Measurements from ENCODE around the gene FAM25G.
"Not testable (repeated sequence)": the region's sequence is repeated elsewhere in the genome, so short reads cannot be mapped to it uniquely, and the experiment has no call there.

FAM25G gene

GRCh38 chr10:47462577-47463358, 28.7 kb downstream of the FAM25G start:
- DNase-seq = not testable (repeated sequence)

GRCh38 chr10:47461261-47461687, 30.2 kb downstream of the FAM25G start:
- DNase-seq = peak; percentile 64 to 77 (median 68)

GRCh38 chr10:47458466-47459154, 32.9 kb downstream of the FAM25G start:
- no peak for DNase-seq

- no peak for DNase-seq
Observed at GRCh38 chr10:47457826-47458225, 33.7 kb downstream of the FAM25G start.

- DNase-seq = no peak
Observed at GRCh38 chr10:47457528-47457820, 34.0 kb downstream of the FAM25G start.

- DNase-seq = no peak
Observed at GRCh38 chr10:47456794-47457527, 34.5 kb downstream of the FAM25G start.

GRCh38 chr10:47456079-47456785, 35.3 kb downstream of the FAM25G start:
- DNase-seq = peak in 1 of 3 donors; percentile 10

GRCh38 chr10:47455350-47456078, 36.0 kb downstream of the FAM25G start:
- peak in 1 of 3 donors; percentile 12 for DNase-seq

GRCh38 chr10:47454780-47455058, 36.8 kb downstream of the FAM25G start:
- DNase-seq = no peak

GRCh38 chr10:47454008-47454779, 37.3 kb downstream of the FAM25G start:
- DNase-seq = peak in 1 of 3 donors; percentile 14

GRCh38 chr10:47453141-47454007, 38.1 kb downstream of the FAM25G start:
- peak in 1 of 3 donors; percentile 14 for DNase-seq

GRCh38 chr10:47452495-47453140, 38.9 kb downstream of the FAM25G start:
- DNase-seq = peak in 1 of 3 donors; percentile 12

- DNase-seq = no peak
Observed at GRCh38 chr10:47451998-47452494, 39.5 kb downstream of the FAM25G start.

GRCh38 chr10:47451273-47451997, 40.1 kb downstream of the FAM25G start:
- DNase-seq = peak in 1 of 3 donors; percentile 5

GRCh38 chr10:47450442-47450841, 41.1 kb downstream of the FAM25G start:
- peak in 1 of 3 donors; percentile 9 for DNase-seq

- no peak for DNase-seq
Observed at GRCh38 chr10:47449979-47450378, 41.5 kb downstream of the FAM25G start.

GRCh38 chr10:47449102-47449978, 42.2 kb downstream of the FAM25G start:
- peak; percentile 7 to 20 (median 17) for DNase-seq

GRCh38 chr10:47447705-47448104, 43.8 kb downstream of the FAM25G start:
- no peak for DNase-seq
